Activated CD4-positive, alpha-beta T cell treated with anti-CD3 and anti-CD28 coated beads, Interleukin-2, amount 50 U/mL, for 4 hours (primary cell): Measurements from ENCODE around the gene RAMACL.

ENCODE experiments used
- DNase-seq, 2 experiments: peaks; one replicate each; pipeline ENCODE4 v3.0.0-alpha.2; 2020

RAMACL gene

GRCh38 chr6:166572370-166573261, 13.9 kb downstream of the RAMACL start:
- no peak for DNase-seq

GRCh38 chr6:166570929-166571713, 15.4 kb downstream of the RAMACL start:
- DNase-seq, result no peak

GRCh38 chr6:166569206-166569605, 17.3 kb downstream of the RAMACL start:
- no peak for DNase-seq

- DNase-seq, result no peak
Measured at GRCh38 chr6:166567813-166568212, 18.7 kb downstream of the RAMACL start.

DNA sequence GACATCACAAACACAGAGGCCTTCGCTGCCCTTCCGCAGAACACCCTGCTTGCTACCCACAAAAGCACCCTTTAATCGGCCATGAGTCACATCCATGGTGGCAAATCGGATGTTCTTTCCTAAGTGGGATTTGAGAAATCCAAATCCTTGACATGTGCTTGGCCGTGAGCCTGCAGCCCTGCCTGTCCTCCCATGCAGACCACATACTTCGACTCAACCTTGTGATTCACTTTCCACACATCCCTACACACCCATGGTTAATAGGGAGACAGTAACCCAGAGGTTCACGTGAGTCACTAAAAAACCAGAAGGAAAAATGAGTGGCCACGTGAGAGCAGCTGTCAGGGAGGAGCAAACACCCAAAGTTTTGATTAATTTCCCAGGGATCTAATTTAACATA, 19.4 kb downstream of the RAMACL start:
- DNase-seq, result no peak

GRCh38 chr6:166566026-166567011, 20.2 kb downstream of the RAMACL start:
- no peak for DNase-seq

GRCh38 chr6:166565084-166565967, 21.2 kb downstream of the RAMACL start:
- DNase-seq, result no peak

- DNase-seq, result no peak
Measured at GRCh38 chr6:166563805-166564204, 22.7 kb downstream of the RAMACL start.

DNA sequence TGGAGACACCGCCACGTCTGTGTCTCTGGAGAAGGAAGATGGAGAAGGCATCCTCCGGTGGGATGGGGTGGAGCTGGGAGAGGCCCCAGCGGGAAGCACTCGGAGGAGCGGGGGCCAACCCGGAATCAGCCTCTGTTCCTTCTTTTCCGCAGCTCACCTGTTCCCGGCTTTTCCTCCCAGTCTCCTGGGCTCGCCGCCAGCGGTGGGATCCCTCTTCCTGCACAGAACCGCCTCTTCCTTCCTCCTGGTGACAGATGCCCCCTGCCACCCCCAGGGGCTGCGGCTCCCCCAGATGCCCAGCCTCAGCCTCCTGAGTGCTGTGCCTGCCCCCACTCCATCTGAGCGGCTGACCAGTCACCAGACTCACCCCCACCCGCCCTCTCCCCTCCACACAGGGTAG, 23.3 kb downstream of the RAMACL start:
- no peak for DNase-seq

DNA sequence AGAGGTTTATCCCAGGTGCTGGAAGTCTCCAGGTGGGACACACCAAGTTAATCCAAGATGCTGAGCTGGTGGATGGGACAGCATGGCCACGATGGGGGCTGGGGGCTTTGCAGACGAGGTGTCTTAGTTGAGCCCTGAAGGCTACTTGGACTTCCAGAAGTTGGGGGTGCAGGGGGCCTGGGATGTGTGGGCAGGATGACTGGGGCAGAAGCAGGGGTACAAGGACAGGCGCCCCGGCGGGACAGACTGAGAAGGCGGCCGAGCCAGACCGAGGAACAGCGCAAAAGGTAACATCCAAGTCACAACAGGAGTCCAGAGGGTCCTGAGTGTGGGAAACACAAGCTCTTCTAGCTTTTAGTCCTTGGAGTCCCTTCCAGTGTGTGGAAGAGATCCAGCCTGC, 23.8 kb downstream of the RAMACL start:
- DNase-seq, result no peak

- no peak for DNase-seq
Measured at GRCh38 chr6:166561771-166562359, 24.6 kb downstream of the RAMACL start.

DNA sequence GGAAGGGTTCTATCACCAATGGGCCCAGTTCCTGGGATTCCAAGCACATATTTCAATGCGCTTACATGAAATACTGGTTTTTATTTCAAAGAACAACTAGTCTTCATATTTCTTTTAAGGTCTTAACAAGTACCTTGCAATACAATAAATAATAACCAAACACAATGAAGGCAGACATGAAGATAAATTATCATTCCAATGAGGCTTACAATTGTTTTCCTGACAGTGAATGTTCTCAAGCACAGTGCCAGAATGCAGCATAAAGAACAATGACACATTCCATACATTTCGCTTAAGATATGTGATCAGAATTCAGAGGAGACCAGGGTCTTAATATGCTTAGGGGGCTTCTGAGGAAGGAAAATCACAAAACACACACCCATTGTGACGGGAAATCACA, 26.3 kb downstream of the RAMACL start:
- no peak for DNase-seq

DNA sequence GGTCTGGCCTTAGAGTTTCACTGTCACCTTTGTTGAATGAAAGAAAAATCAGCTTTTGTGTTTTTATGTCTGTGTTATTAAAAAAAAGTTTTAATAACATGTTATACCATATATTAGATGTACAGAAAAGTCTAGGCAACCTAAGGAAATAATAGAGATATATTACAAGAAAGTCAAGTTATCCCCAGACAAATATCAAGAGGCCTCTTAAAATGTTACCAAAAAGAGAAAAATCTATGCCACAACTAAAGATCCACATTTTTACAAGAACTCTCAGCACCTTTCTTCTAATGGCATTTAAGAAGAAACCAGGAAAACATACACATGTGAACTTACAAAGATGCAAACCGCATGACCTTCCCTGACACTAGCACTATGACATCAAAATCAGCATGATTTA, 26.8 kb downstream of the RAMACL start:
- no peak for DNase-seq

GRCh38 chr6:166559211-166559610, 27.3 kb downstream of the RAMACL start:
- no peak for DNase-seq

GRCh38 chr6:166558156-166559005, 28.1 kb downstream of the RAMACL start:
- no peak for DNase-seq

DNA sequence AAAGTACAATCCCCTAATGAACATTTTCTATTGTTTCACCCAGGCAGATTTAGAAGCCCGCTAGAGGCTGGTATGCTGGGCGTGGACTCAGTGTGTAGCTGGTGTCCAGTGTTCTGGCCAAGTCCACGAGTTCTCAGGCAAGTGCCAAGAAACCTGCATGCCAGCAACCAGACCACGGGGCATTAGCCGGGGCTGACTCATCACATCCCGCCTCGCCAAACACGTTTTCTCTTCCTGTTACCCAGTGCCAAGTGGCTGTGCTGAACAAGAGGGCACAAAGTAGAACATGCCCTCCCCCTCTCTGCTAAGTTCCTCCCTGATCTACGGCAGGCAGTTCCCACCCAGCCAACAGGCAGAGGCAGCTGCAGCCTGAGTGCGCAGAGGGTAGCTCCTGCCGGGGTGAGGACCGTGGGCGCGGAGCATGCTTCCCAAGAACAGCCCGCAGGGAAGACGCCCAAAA, 29.6 kb downstream of the RAMACL start:
- DNase-seq, result no peak

DNA sequence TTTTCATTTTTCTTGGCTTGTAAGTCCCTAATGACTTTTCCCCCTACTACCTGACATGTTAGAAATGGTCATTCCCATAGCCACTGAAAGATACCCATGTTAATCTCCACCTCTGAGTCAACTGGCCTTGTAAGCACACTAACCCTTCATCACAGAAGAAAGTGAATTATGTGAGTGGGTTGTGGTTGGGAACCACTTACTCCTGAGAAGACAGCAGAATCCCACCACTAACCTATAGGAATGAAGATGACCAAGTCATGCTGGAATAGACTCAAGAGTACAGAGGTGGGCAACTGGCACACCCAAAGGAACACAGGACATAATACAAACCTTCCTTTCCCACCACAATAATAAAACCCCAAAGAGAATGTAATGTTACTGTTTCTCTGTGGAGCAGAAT, 30.1 kb downstream of the RAMACL start:
- no peak for DNase-seq

- no peak for DNase-seq
Measured at GRCh38 chr6:166555086-166555485, 31.4 kb downstream of the RAMACL start.

DNA sequence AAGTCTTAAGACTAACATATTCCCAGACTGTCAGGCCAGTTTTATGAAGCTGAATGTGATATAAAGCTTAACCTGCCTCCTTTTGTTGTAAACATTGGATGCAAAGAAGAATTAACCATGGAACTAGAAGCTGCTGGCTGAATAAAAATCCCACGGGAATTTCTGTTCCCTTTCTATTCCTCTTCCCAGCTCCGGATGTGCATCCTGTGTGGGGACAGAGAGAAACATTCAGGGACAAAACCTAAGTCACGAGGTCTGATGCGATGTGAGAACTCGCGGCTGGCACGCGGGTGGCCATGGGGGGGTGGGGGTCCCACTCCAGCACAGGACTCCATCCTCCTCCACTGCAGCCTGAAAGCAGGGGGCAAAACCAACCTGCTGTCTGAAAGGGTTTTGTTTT, 32.2 kb downstream of the RAMACL start:
- no peak for DNase-seq

- no peak for DNase-seq
Measured at GRCh38 chr6:166553563-166554271, 32.8 kb downstream of the RAMACL start.
